Kidney epithelial cell (primary cell): ENCODE measurements around the gene C1QL4. TPM values are rescaled to one million over a fixed set of nuclear protein-coding genes. Genes with fewer than 3 reads are reported as not detected.
"Not testable (repeated sequence)": the region's sequence is repeated elsewhere in the genome, so short reads cannot be mapped to it uniquely, and the experiment has no call there.

Experiments
- DNase-seq: peaks from one replicate; pipeline ENCODE4 v3.0.0-alpha.2; 2010; ENCODE audit warnings: low read depth
- H3K27me3 ChIP-seq: 2 replicates; pipeline ENCODE4 v1.6.0; 2011; ENCODE audit warnings: low read length; ENCODE audit not compliant: control insufficient read depth, insufficient read depth
- H3K36me3 ChIP-seq: 2 replicates; pipeline ENCODE4 v1.5.1; 2011; ENCODE audit warnings: low read length; ENCODE audit not compliant: control insufficient read depth, insufficient read depth
- H3K4me3 ChIP-seq: 2 replicates; pipeline ENCODE4 v1.5.1; 2011; ENCODE audit warnings: low read depth, mild to moderate bottlenecking, control low read depth, low read length
- CTCF ChIP-seq: IDR thresholded peaks from 2 replicates; pipeline ENCODE4 v1.5.1; 2011; ENCODE audit warnings: mild to moderate bottlenecking, moderate library complexity, low read length, control low read depth, inconsistent platforms; ENCODE audit not compliant: insufficient read depth, poor library complexity, severe bottlenecking
- total RNA-seq: library from RNA; depleted of rRNA; stranded (reverse); fragments of >200 nt; gene quantifications from 2 replicates; pipeline ENCODE4 v1.2.3, GENCODE V29; 2015

The C1QL4 gene
- total RNA-seq, 1 donor from 2014 or later: not detected

GRCh38 chr12:49288412-49288853 is 48.6 kb downstream of the C1QL4 start:
- no peaks in the 10 kb centered on the region for H3K36me3 ChIP-seq
- DNase-seq: no peak
- TF ChIP-seq CTCF: peak; percentile 82

GRCh38 chr12:49287876-49288275 is 49.1 kb downstream of the C1QL4 start:
- Histone ChIP-seq H3K4me3 (no peak overlapping the region), H3K27me3 (peaks cover 7% of the 10 kb centered on the region), H3K36me3 (no peaks in the 10 kb centered on the region)
- no peak for TF ChIP-seq CTCF
- no peak for DNase-seq

More at GRCh38 chr12:49288412-49288853, 48.6 kb downstream of the C1QL4 start:
- Histone ChIP-seq H3K4me3 (no peak overlapping the region), H3K27me3 (peaks cover 10% of the 10 kb centered on the region)

- no peak for DNase-seq
- H3K36me3 ChIP-seq: no peaks in the 10 kb centered on the region
- peaks cover 6% of the 10 kb centered on the region for H3K27me3 ChIP-seq
- TF ChIP-seq CTCF: no peak
- no peak overlapping the region for H3K4me3 ChIP-seq
Observed at GRCh38 chr12:49284672-49285071, 52.3 kb downstream of the C1QL4 start.

GRCh38 chr12:49283541-49284429 is 53.2 kb downstream of the C1QL4 start:
- no peaks in the 10 kb centered on the region for H3K36me3 ChIP-seq
- peak; percentile 6 for TF ChIP-seq CTCF
- peaks cover 6% of the 10 kb centered on the region for H3K27me3 ChIP-seq
- H3K4me3 ChIP-seq: no peak overlapping the region
- no peak for DNase-seq

GRCh38 chr12:49282740-49283375 is 54.1 kb downstream of the C1QL4 start:
- H3K36me3 ChIP-seq, H3K4me3 ChIP-seq, DNase-seq, H3K27me3 ChIP-seq: not testable (repeated sequence)

Other genes with a start within 250 kb of the C1QL4 start
- 0.04 TPM in 1 of 2 replicates, not detected in the other for gene DHH, start 242.4 kb downstream of the C1QL4 start, total RNA-seq
- gene LMBR1L, start 226.3 kb downstream of the C1QL4 start, total RNA-seq: 67.9 and 74.3 TPM in 2 replicates
- 739 and 794 TPM in 2 replicates for gene TUBA1B, start 205.8 kb downstream of the C1QL4 start, total RNA-seq
- 883 and 997 TPM in 2 replicates for gene TUBA1A, start 148.1 kb downstream of the C1QL4 start, total RNA-seq
- gene TUBA1C, start 72.1 kb downstream of the C1QL4 start, total RNA-seq: 544 and 682 TPM in 2 replicates
- 0.21 and 0.41 TPM in 2 replicates for gene PRPH, start 42.0 kb downstream of the C1QL4 start, total RNA-seq
- gene TROAP, start 13.9 kb downstream of the C1QL4 start, total RNA-seq: 4.8 and 10.3 TPM in 2 replicates
- 1.2 and 1.6 TPM in 2 replicates for gene DNAJC22, start 9.7 kb upstream of the C1QL4 start, total RNA-seq
- gene SPATS2, start 30.3 kb upstream of the C1QL4 start, total RNA-seq: 8.8 and 18.2 TPM in 2 replicates
- gene KCNH3, start 201.8 kb upstream of the C1QL4 start, total RNA-seq: 0.21 and 0.41 TPM in 2 replicates
- 76.3 and 79.7 TPM in 2 replicates for gene MCRS1, start 231.0 kb upstream of the C1QL4 start, total RNA-seq